WERI-Rb-1 (cell line): ENCODE data around the gene RNPEPL1.
A peak's percentile ranks its signal among the peaks of the same experiment; 100 is the strongest.

ENCODE experiments used
- DNase-seq: peaks from one replicate; pipeline ENCODE4 v3.0.0-alpha.2; 2020
- H3K27ac ChIP-seq: fragments of 250-450 bp; sonication (Bioruptor Pico); 2 replicates; pipeline ENCODE4 v1.5.1; 2020; ENCODE audit warnings: mild to moderate bottlenecking, moderate library complexity
- H3K27me3 ChIP-seq: fragments of 250-450 bp; sonication (Bioruptor Pico); 2 replicates; pipeline ENCODE4 v1.5.1; 2021; ENCODE audit warnings: mild to moderate bottlenecking, low read depth, moderate library complexity; ENCODE audit not compliant: insufficient read depth, severe bottlenecking
- H3K36me3 ChIP-seq: fragments of 250-450 bp; sonication (Bioruptor Pico); 2 replicates; pipeline ENCODE4 v1.5.1; 2020; ENCODE audit warnings: mild to moderate bottlenecking, moderate library complexity
- H3K4me3 ChIP-seq: 2 replicates; pipeline ENCODE4 v1.5.1; 2011; ENCODE audit warnings: low read depth, mild to moderate bottlenecking, control low read depth, low read length
- H3K9me3 ChIP-seq: fragments of 250-450 bp; sonication (Bioruptor Pico); 2 replicates; pipeline ENCODE4 v1.5.1; 2021; ENCODE audit warnings: mild to moderate bottlenecking, moderate library complexity; ENCODE audit not compliant: severe bottlenecking
- CTCF ChIP-seq: IDR thresholded peaks from 2 replicates; pipeline ENCODE4 v1.5.1; 2011; ENCODE audit warnings: low read depth, mild to moderate bottlenecking, control low read depth, inconsistent platforms, low read length

Gene RNPEPL1

GRCh38 chr2:240553956-240554480 lies 14.3 kb upstream of the RNPEPL1 start:
- TF ChIP-seq CTCF = no peak
- no peaks in the 10 kb centered on the region for H3K9me3 ChIP-seq
- peaks cover 34% of the 10 kb centered on the region for H3K36me3 ChIP-seq
- no peak overlapping the region for H3K4me3 ChIP-seq
- no peak for DNase-seq
- H3K27me3 ChIP-seq = no peaks in the 10 kb centered on the region
- no peak overlapping the region for H3K27ac ChIP-seq

GRCh38 chr2:240554767-240555493 lies 13.4 kb upstream of the RNPEPL1 start:
- Histone ChIP-seq H3K9me3 (no peaks in the 10 kb centered on the region), H3K36me3 (peaks cover 40% of the 10 kb centered on the region), H3K27ac (no peak overlapping the region), H3K27me3 (no peaks in the 10 kb centered on the region), H3K4me3 (no peak overlapping the region)
- no peak for DNase-seq
- no peak for TF ChIP-seq CTCF

GRCh38 chr2:240555541-240556250 lies 12.6 kb upstream of the RNPEPL1 start:
- H3K27me3 ChIP-seq = no peaks in the 10 kb centered on the region
- H3K27ac ChIP-seq = no peak overlapping the region
- no peak for TF ChIP-seq CTCF
- peaks cover 40% of the 10 kb centered on the region for H3K36me3 ChIP-seq
- H3K4me3 ChIP-seq = no peak overlapping the region
- no peak for DNase-seq
- H3K9me3 ChIP-seq = no peaks in the 10 kb centered on the region

GRCh38 chr2:240556553-240557100 lies 11.7 kb upstream of the RNPEPL1 start:
- Histone ChIP-seq H3K27ac (no peak overlapping the region), H3K27me3 (no peaks in the 10 kb centered on the region), H3K36me3 (peaks cover 40% of the 10 kb centered on the region), H3K4me3 (no peak overlapping the region), H3K9me3 (no peaks in the 10 kb centered on the region)
- peak; percentile 76 for TF ChIP-seq CTCF
- peak; percentile 64 for DNase-seq

GRCh38 chr2:240557101-240557751 lies 11.1 kb upstream of the RNPEPL1 start:
- no peak overlapping the region for H3K27ac ChIP-seq
- peaks cover 42% of the 10 kb centered on the region for H3K36me3 ChIP-seq
- TF ChIP-seq CTCF = no peak
- H3K4me3 ChIP-seq = no peak overlapping the region
- no peaks in the 10 kb centered on the region for H3K9me3 ChIP-seq
- DNase-seq = no peak
- H3K27me3 ChIP-seq = no peaks in the 10 kb centered on the region
